Measurements from ENCODE around the gene ISOC1. TPM values are rescaled to one million over a fixed set of nuclear protein-coding genes. Genes with fewer than 3 reads are reported as not detected.

The ISOC1 gene
- total and polyA plus RNA-seq, 2 experiments from 2014 or later = 33.7 to 34.2 TPM

- Histone ChIP-seq H3K9me2 (ENCODE audit: insufficient read depth) (no peaks in the 10 kb centered on the region), H3F3A (replicated peaks; ENCODE audit: low read depth) (no peaks in the 10 kb centered on the region), H3K27ac (ENCODE audit: low read depth) (no peak overlapping the region), H3K4me2 (no peak overlapping the region), H3K4me1 (ENCODE audit: insufficient read depth) (peaks cover 6% of the 10 kb centered on the region), H4K20me1 (replicated peaks; ENCODE audit: insufficient read depth) (no peaks in the 10 kb centered on the region), H3K36me3 (ENCODE audit: insufficient read depth) (no peaks in the 10 kb centered on the region), H3K79me2 (replicated peaks; ENCODE audit: insufficient read depth) (no peaks in the 10 kb centered on the region), H3K27me3 (ENCODE audit: insufficient read depth) (no peaks in the 10 kb centered on the region), H3K4me3 (no peak overlapping the region), H2AFZ (no peak overlapping the region)
- Mint-ChIP-seq H3K27me3 (ENCODE audit: insufficient read depth, low read depth, poor library complexity) (no peaks in the 10 kb centered on the region), H3K36me3 (ENCODE audit: low read depth) (no peaks in the 10 kb centered on the region), H3K27ac (no peak overlapping the region), H3K4me3 (no peak overlapping the region), H3K9me3 (no peaks in the 10 kb centered on the region), H3K4me1 (peaks cover 23% of the 10 kb centered on the region)
- ATAC-seq = no peak
- TF ChIP-seq POLR2AphosphoS5 (IDR thresholded peaks at IDR 0.05; ENCODE audit: low read depth) (no peak), REST (IDR thresholded peaks at IDR 0.05; ENCODE audit: unreplicated experiment) (no peak), NANOG (IDR thresholded peaks at IDR 0.05; ENCODE audit: borderline replicate concordance) (no peak), ETS1 (IDR thresholded peaks at IDR 0.05) (no peak), EZH2phosphoT487 (IDR thresholded peaks at IDR 0.05; ENCODE audit: unreplicated experiment) (no peak), STAT1 (IDR thresholded peaks at IDR 0.05; ENCODE audit: unreplicated experiment) (no peak), ZNF114 (CRISPR knock-in tag; IDR thresholded peaks at IDR 0.05) (no peak), ZNF462 (CRISPR knock-in tag; IDR thresholded peaks at IDR 0.05) (no peak), CREB1 (CRISPR knock-in tag; IDR thresholded peaks at IDR 0.05; ENCODE audit: low read depth) (no peak), EZH2 (IDR thresholded peaks at IDR 0.05; ENCODE audit: low read depth, unreplicated experiment) (no peak), CTCF (conservative IDR thresholded peaks at IDR 0.05; ENCODE audit: low read depth in 2 of 2) (no peak), ZNF331 (CRISPR knock-in tag; IDR thresholded peaks at IDR 0.05; ENCODE audit: low read depth) (no peak), JUNB (IDR thresholded peaks at IDR 0.05; ENCODE audit: unreplicated experiment) (no peak)
- DNase-seq (ENCODE audit: low spot score) = no peak
Measured at GRCh38 chr5:129120158-129120581, 25.6 kb downstream of the ISOC1 start.

All from GM23338 (cell line).